CD14-positive monocyte (primary cell): ENCODE measurements around the gene NXT1. TPM values are rescaled to one million over a fixed set of nuclear protein-coding genes. Genes with fewer than 3 reads are reported as not detected.

ENCODE experiments used
- DNase-seq, 3 donors: peaks; one replicate each; pipeline ENCODE4 v3.0.0-alpha.2; 2011 to 2022
- H2AFZ ChIP-seq: 2 replicates; pipeline ENCODE4 v1.6.0; 2012; ENCODE audit warnings: mild to moderate bottlenecking, low read depth, low read length, inconsistent platforms; ENCODE audit not compliant: insufficient read depth, poor library complexity, severe bottlenecking
- H3K27ac ChIP-seq, 2 donors: 1 replicate in 1 of 2; 2 replicates in 1 of 2; pipeline ENCODE4 v1.5.1; 2012 to 2013; ENCODE audit warnings: low read length in 2 of 2, control low read depth in 1 of 2, inconsistent platforms in 1 of 2, low read depth in 1 of 2, mild to moderate bottlenecking in 1 of 2
- H3K27me3 ChIP-seq, 2 donors: one replicate each; pipeline versions ENCODE4 v1.6.0 to v1.6.1; 2011 to 2013; ENCODE audit warnings: low read length in 2 of 2; ENCODE audit not compliant: control insufficient read depth in 2 of 2, insufficient read depth in 2 of 2
- H3K36me3 ChIP-seq, 2 donors: replicated peaks in 1 of 2; 1 replicate in 1 of 2; 2 replicates in 1 of 2; pipeline versions ENCODE4 v1.5.1 to v1.6.1; 2012 to 2013; ENCODE audit warnings: low read length in 2 of 2, control low read depth in 1 of 2, inconsistent platforms in 1 of 2, mild to moderate bottlenecking in 1 of 2; ENCODE audit not compliant: insufficient read depth in 2 of 2, control insufficient read depth in 1 of 2
- H3K4me1 ChIP-seq, 2 donors: 1 replicate in 1 of 2; 2 replicates in 1 of 2; pipeline versions ENCODE4 v1.5.1 to v1.6.1; 2012 to 2013; ENCODE audit warnings: low read length in 2 of 2, control low read depth in 1 of 2, inconsistent platforms in 1 of 2, mild to moderate bottlenecking in 1 of 2, moderate library complexity in 1 of 2; ENCODE audit not compliant: insufficient read depth in 2 of 2, control insufficient read depth in 1 of 2
- H3K4me2 ChIP-seq: replicated peaks from 2 replicates; pipeline ENCODE3; 2012; ENCODE audit warnings: low read length, moderate library complexity, mild to moderate bottlenecking; ENCODE audit not compliant: poor library complexity, severe bottlenecking; ENCODE audit errors: extremely low read depth
- H3K4me3 ChIP-seq, 3 experiments: fragments of 200-600 bp in 1 of 3; sonication (generic) in 1 of 3; replicated peaks in 1 of 3; 1 replicate in 2 of 3; 2 replicates in 1 of 3; pipeline ENCODE4 v1.5.1; 2011 to 2013; ENCODE audit warnings: low read length in 3 of 3, mild to moderate bottlenecking in 3 of 3, control low read depth in 2 of 3, low read depth in 2 of 3, inconsistent platforms in 1 of 3, moderate library complexity in 1 of 3
- H3K79me2 ChIP-seq: 2 replicates; pipeline ENCODE4 v1.6.0; 2012; ENCODE audit warnings: mild to moderate bottlenecking, control low read depth, inconsistent platforms, low read length, moderate library complexity; ENCODE audit not compliant: insufficient read depth
- H3K9ac ChIP-seq: 2 replicates; pipeline ENCODE4 v1.6.0; 2017; ENCODE audit warnings: low read length, mild to moderate bottlenecking; ENCODE audit not compliant: insufficient read depth, poor library complexity, severe bottlenecking
- H3K9me3 ChIP-seq, 2 donors: replicated peaks in 1 of 2; 1 replicate in 1 of 2; 2 replicates in 1 of 2; pipeline versions ENCODE4 v1.5.1 to v1.6.1; 2012 to 2013; ENCODE audit warnings: low read length in 2 of 2, control low read depth in 1 of 2; ENCODE audit not compliant: control insufficient read depth in 1 of 2, insufficient read depth in 1 of 2
- H4K20me1 ChIP-seq: 2 replicates; pipeline ENCODE4 v1.6.0; 2012; ENCODE audit warnings: mild to moderate bottlenecking, low read length, control low read depth, moderate library complexity; ENCODE audit not compliant: insufficient read depth
- H3K27ac Mint-ChIP-seq, 7 donors: one replicate each; pipeline ENCODE4 v1.8.0; 2020; ENCODE audit warnings: mild to moderate bottlenecking in 7 of 7, mixed read lengths in 7 of 7, moderate library complexity in 6 of 7, inconsistent platforms in 2 of 7
- H3K27me3 Mint-ChIP-seq, 3 donors: one replicate each; pipeline ENCODE4 v1.8.0; 2021 to 2022; ENCODE audit warnings: low read depth in 3 of 3, mild to moderate bottlenecking in 3 of 3, mixed read lengths in 3 of 3, moderate library complexity in 3 of 3, inconsistent platforms in 1 of 3
- H3K36me3 Mint-ChIP-seq, 2 donors: one replicate each; pipeline ENCODE4 v1.8.0; 2020; ENCODE audit warnings: mixed read lengths in 2 of 2, inconsistent platforms in 1 of 2, mild to moderate bottlenecking in 1 of 2
- H3K4me1 Mint-ChIP-seq: one replicate; pipeline ENCODE4 v1.8.0; 2020; ENCODE audit warnings: mild to moderate bottlenecking, mixed read lengths
- H3K4me3 Mint-ChIP-seq, 2 donors: one replicate each; pipeline ENCODE4 v1.8.0; 2020; ENCODE audit warnings: mild to moderate bottlenecking in 2 of 2, mixed read lengths in 2 of 2, moderate library complexity in 1 of 2
- H3K9me3 Mint-ChIP-seq, 7 donors: one replicate each; pipeline ENCODE4 v1.8.0; 2020 to 2022; ENCODE audit warnings: mixed read lengths in 7 of 7, mild to moderate bottlenecking in 6 of 7, moderate library complexity in 6 of 7, inconsistent platforms in 2 of 7
- CTCF ChIP-seq: fragments of 200-600 bp; IDR thresholded peaks from one replicate; pipeline ENCODE4 v1.8.0; 2022; ENCODE audit warnings: antibody characterized with exemption, mild to moderate bottlenecking
- WGBS: methylation state at CpG from one replicate; pipeline ENCODE4 v1.1.5; 2013; ENCODE audit warnings: missing lambda C conversion rate; ENCODE audit not compliant: insufficient coverage; 5-methylcytosine and 5-hydroxymethylcytosine counted together
- intact Hi-C, 2 donors: fragments of 100-400 bp; cut with micrococcal nuclease; formaldehyde crosslinking; loops; one replicate each; pipeline versions ENCODE4 v1.15.0 to v1.15.1; 2023
- polyA plus RNA-seq, 3 donors: library from polyadenylated mRNA; depleted of rRNA in 1 of 3; unstranded in 2 of 3; stranded (reverse) in 1 of 3; fragments of 300-500 nt in 2 of 3; fragments of >200 nt in 1 of 3; fragmentation: Illumina TruSeq in 2 of 3; gene quantifications; 1 replicate in 2 of 3; 2 replicates in 1 of 3; pipeline ENCODE4 v1.2.3, GENCODE V29; 2012 to 2021

Gene NXT1
- polyA plus RNA-seq, 3 donors = 37.8 to 140 (median 39.4) TPM

GRCh38 chr20:23361476-23362391, 11.1 kb downstream of the NXT1 start, which contains the start of gene GZF1:
Gene GZF1, plus strand, starts transcription at chr20:23362182. Its CDS starts 2,202 bp downstream, at chr20:23364384.
- under 1% methylated on average over 114 of the region's 114 CpGs for WGBS
- Histone ChIP-seq H3K4me1 (peaks cover 51 to 67% of the 10 kb centered on the region in 2 donors), H3K36me3 (peaks cover 9 to 15% of the 10 kb centered on the region in 2 donors), H3K9me3 (no peaks in the 10 kb centered on the region), H3K4me3 (peak within 1 kb of the TSS; percentile 53 to 84 (median 74)), H3K4me2 (peak within 1 kb of the TSS; percentile 89), H3K27ac (peak within 1 kb of the TSS; percentile 94 to 97), H3K27me3 (no peaks in the 10 kb centered on the region), H4K20me1 (peaks cover 40% of the 10 kb centered on the region), H2AFZ (no peak within 1 kb of the TSS), H3K79me2 (peaks cover 42% of the 10 kb centered on the region), H3K9ac (peak within 1 kb of the TSS; percentile 96)
- Mint-ChIP-seq H3K36me3 (peaks cover 17 to 23% of the 10 kb centered on the region in 2 donors), H3K4me3 (peak within 1 kb of the TSS; percentile 95), H3K27ac (peak within 1 kb of the TSS; percentile 98 to 99 (median 99)), H3K9me3 (peaks cover 0 to 2% (median 0%) of the 10 kb centered on the region in 7 donors), H3K4me1 (peaks cover 60% of the 10 kb centered on the region), H3K27me3 (peaks cover 0 to 3% (median 3%) of the 10 kb centered on the region in 3 donors)
- peak; percentile 98 to 100 (median 99) for DNase-seq
- intact Hi-C loops = loop anchor here in 1 of 2 donors (5.0 to 10.0 kb wide), 2 partner anchors 61 to 207 kb away; partner anchors contain the start of gene NAPB
- TF ChIP-seq CTCF = no peak
